ENCODE results near the gene DNPEP.

DNA sequence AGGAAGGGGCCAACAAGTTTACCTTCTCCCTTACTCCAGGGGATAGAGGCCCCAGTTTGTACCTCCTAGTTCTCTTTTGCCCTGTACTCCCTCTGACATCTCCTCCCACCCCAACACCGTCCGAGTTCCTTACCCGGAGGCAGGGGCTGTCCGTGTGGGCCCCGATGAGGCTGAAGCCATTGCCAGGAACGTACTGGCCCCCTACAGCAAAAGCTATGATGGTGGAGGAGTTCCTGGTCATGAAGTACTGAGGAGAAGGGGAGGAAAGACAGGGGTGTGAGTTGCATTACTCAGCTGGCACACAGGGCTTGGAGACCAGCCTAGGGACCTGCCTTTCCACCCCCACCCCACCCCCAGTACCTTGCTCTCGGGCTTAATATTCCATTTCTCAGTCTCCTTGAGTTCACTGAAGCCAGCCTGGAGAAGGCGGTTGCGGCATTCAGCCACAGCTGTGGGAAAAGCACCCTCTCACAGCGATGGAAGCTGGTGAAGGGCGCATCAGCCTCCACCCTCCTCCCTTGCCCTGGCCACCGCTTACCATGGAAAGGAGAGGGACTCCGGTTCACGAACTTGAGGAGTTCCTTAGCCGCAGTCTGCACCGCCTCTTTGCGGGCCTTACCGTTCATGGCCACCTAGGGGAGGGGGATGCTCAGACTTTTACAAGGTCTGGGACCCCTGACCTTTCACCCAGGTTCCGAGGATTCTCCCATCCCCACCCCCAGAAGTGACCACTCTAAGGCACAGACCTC lies 1.0 kb downstream of the DNPEP start:
- TF ChIP-seq POLR2A (IDR thresholded peaks at IDR 0.05): no peak
- TF ChIP-seq, protein P1, sequence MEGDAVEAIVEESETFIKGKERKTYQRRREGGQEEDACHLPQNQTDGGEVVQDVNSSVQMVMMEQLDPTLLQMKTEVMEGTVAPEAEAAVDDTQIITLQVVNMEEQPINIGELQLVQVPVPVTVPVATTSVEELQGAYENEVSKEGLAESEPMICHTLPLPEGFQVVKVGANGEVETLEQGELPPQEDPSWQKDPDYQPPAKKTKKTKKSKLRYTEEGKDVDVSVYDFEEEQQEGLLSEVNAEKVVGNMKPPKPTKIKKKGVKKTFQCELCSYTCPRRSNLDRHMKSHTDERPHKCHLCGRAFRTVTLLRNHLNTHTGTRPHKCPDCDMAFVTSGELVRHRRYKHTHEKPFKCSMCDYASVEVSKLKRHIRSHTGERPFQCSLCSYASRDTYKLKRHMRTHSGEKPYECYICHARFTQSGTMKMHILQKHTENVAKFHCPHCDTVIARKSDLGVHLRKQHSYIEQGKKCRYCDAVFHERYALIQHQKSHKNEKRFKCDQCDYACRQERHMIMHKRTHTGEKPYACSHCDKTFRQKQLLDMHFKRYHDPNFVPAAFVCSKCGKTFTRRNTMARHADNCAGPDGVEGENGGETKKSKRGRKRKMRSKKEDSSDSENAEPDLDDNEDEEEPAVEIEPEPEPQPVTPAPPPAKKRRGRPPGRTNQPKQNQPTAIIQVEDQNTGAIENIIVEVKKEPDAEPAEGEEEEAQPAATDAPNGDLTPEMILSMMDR (IDR thresholded peaks at IDR 0.05): no peak

All from right lobe of liver (tissue), 4 donors.